ENCODE results near the gene UBE2V1. TPM values are rescaled to one million over a fixed set of nuclear protein-coding genes. Genes with fewer than 3 reads are reported as not detected.

The UBE2V1 gene
- total and polyA plus RNA-seq, 2 donors from 2014 or later: 99.1 to 105 TPM

DNA sequence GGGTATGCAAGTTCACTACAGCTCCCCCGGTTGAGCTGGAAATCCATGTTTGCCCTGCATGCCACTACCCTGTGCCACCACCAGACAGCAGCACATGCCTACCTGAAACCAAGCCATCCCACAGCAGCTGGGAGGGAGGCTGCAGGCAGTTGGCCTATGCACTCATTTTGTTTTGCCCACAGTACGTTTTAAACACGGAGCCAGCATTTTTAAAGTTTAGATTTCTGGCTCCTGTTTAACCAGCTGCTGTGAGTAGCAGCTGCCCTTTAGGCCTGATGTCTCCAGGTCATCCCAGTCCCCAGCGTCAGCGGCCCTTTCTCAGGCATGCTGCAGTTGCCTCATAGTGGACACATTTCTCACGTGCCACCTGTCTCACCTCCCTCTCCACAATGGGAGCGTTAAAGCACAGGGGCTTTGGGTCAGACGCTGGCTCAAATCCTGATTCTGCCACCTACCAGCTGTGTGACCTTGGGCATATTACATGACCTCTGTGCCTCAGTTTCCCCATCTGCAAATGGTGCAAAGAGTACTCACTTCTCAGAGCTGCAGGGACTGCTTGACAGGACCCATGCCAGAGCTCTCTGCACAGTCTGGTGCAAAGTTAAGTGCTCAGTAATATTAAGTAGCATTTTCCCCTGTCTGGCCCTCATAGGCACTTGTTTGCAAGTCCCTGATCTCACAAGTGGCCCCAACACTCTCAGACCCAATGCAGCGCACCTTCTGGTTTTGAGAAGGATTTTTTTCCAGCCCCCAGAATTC lies 8.2 kb upstream of the UBE2V1 start:
- TF ChIP-seq, protein P1, sequence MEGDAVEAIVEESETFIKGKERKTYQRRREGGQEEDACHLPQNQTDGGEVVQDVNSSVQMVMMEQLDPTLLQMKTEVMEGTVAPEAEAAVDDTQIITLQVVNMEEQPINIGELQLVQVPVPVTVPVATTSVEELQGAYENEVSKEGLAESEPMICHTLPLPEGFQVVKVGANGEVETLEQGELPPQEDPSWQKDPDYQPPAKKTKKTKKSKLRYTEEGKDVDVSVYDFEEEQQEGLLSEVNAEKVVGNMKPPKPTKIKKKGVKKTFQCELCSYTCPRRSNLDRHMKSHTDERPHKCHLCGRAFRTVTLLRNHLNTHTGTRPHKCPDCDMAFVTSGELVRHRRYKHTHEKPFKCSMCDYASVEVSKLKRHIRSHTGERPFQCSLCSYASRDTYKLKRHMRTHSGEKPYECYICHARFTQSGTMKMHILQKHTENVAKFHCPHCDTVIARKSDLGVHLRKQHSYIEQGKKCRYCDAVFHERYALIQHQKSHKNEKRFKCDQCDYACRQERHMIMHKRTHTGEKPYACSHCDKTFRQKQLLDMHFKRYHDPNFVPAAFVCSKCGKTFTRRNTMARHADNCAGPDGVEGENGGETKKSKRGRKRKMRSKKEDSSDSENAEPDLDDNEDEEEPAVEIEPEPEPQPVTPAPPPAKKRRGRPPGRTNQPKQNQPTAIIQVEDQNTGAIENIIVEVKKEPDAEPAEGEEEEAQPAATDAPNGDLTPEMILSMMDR (IDR thresholded peaks at IDR 0.05; ENCODE audit: borderline replicate concordance, extremely low read depth, insufficient read depth): peak; percentile 93
- H3K27ac ChIP-seq (ENCODE audit: low read depth in 2 of 2, low read length in 2 of 2): peak overlapping the region; percentile 8 to 16
- intact Hi-C loops (cut with DNase I): no loop called here

DNA sequence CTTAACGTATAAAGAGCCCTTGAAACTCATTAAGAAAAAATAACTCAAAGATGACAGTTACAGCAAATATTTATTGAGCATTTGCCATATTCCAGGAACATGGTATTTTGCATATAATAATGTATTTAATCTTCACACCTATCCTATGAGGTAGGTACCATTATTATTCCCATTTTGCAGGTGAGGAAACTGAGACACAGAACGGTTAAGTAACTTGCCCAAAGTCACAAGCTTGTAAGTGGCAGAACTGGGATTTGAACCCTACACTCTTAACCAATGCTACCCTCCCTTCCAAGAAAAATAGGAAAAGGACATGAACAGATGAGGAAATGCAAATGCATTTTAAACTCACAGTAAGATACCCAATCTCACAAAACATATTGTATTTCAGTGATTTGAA lies 5.3 kb upstream of the UBE2V1 start:
- no peak for DNase-seq
- Histone ChIP-seq H3K9ac (ENCODE audit: low read length in 3 of 3) (no peak overlapping the region), H3K9me3 (ENCODE audit: control insufficient read depth in 2 of 3, insufficient read depth in 1 of 3, low read length in 3 of 3) (no peaks in the 10 kb centered on the region), H3K36me3 (ENCODE audit: control insufficient read depth in 2 of 3, insufficient read depth in 3 of 3, low read length in 3 of 3) (no peaks in the 10 kb centered on the region), H3K27ac (ENCODE audit: low read depth in 2 of 2, low read length in 2 of 2) (no peak overlapping the region), H3K27me3 (ENCODE audit: control insufficient read depth, insufficient read depth, low read length) (no peaks in the 10 kb centered on the region), H3K4me3 (ENCODE audit: low read length in 3 of 3) (no peak overlapping the region), H3K4me1 (ENCODE audit: control insufficient read depth in 2 of 3, insufficient read depth in 2 of 3, low read depth in 1 of 3, low read length in 3 of 3) (peaks cover 2 to 20% (median 18%) of the 10 kb centered on the region in 3 donors)
- TF ChIP-seq, protein P1 (IDR thresholded peaks at IDR 0.05; ENCODE audit: borderline replicate concordance, extremely low read depth, insufficient read depth): no peak
- intact Hi-C loops (cut with DNase I): no loop called here
- no peak for FAIRE-seq

More for the DNA sequence above, 8.2 kb upstream of the UBE2V1 start:
- Histone ChIP-seq H3K9me3 (ENCODE audit: control insufficient read depth in 2 of 3, insufficient read depth in 1 of 3, low read length in 3 of 3) (no peaks in the 10 kb centered on the region), H3K4me1 (ENCODE audit: control insufficient read depth in 2 of 3, insufficient read depth in 2 of 3, low read depth in 1 of 3, low read length in 3 of 3) (peaks cover 2 to 5% (median 3%) of the 10 kb centered on the region in 3 donors), H3K4me3 (ENCODE audit: low read length in 3 of 3) (no peak overlapping the region), H3K27me3 (ENCODE audit: control insufficient read depth, insufficient read depth, low read length) (no peaks in the 10 kb centered on the region), H3K9ac (ENCODE audit: low read length in 3 of 3) (peak overlapping the region in 1 of 3 donors; percentile 46), H3K36me3 (ENCODE audit: control insufficient read depth in 2 of 3, insufficient read depth in 3 of 3, low read length in 3 of 3) (peaks cover 0 to 3% (median 0%) of the 10 kb centered on the region in 3 donors)
- DNase-seq (peak; percentile 54 to 75 (median 68)), FAIRE-seq (no peak)

DNA sequence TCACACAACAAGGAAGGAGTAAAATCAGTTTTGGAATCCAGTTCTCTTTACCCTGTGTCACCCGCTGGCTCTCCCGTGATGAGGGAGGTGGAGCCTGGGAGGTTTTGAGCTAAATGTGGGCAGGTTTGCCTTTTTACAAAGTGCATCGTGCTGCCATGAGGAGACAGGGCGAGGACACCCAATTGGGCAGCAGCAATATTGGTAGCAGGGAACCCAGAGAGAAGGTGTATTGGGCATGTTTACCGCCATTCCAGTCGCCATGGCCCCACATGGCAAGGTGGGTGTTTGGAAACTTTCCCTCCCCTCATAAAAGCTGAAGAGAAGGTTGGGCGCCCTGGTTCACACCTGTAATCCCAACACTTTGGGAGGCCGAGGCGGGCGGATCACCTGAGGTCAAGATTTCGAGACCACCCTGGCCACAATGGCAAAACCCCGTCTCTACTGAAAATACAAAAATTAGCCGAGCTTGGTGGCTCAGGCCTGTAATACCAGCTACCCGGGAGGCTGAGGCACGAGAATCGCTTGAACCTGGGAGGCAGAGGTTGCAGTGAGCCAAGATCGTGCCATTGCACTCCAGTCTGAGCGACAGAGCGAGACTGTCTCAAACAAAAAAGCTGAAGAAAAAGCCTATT lies 3.5 kb upstream of the UBE2V1 start:
- intact Hi-C loops (cut with DNase I): no loop called here
- FAIRE-seq (no peak), DNase-seq (peak in 2 of 5 donors; percentile 48 to 59)
- H3K9ac ChIP-seq (ENCODE audit: low read length in 3 of 3): peak overlapping the region in 2 of 3 donors; percentile 63 to 72
- no peaks in the 10 kb centered on the region for H3K9me3 ChIP-seq (ENCODE audit: control insufficient read depth in 2 of 3, insufficient read depth in 1 of 3, low read length in 3 of 3)
- peak overlapping the region; percentile 51 to 84 (median 74) for H3K4me3 ChIP-seq (ENCODE audit: low read length in 3 of 3)
- H3K27ac ChIP-seq (ENCODE audit: low read depth in 2 of 2, low read length in 2 of 2): no peak overlapping the region
- no peaks in the 10 kb centered on the region for H3K36me3 ChIP-seq (ENCODE audit: control insufficient read depth in 2 of 3, insufficient read depth in 3 of 3, low read length in 3 of 3)
- H3K4me1 ChIP-seq (ENCODE audit: control insufficient read depth in 2 of 3, insufficient read depth in 2 of 3, low read depth in 1 of 3, low read length in 3 of 3): peaks cover 2 to 25% (median 25%) of the 10 kb centered on the region in 3 donors
- TF ChIP-seq, protein P1 (IDR thresholded peaks at IDR 0.05; ENCODE audit: borderline replicate concordance, extremely low read depth, insufficient read depth): no peak
- no peaks in the 10 kb centered on the region for H3K27me3 ChIP-seq (ENCODE audit: control insufficient read depth, insufficient read depth, low read length)

Measured in kidney (tissue), 14 donors.